Measurements from ENCODE around the gene SLIT2.

SLIT2 gene

GRCh38 chr4:20287246-20287645 is 35.5 kb downstream of the SLIT2 start:
- Histone ChIP-seq H3K4me3 (ENCODE audit: low read length) (no peak overlapping the region), H3K36me3 (ENCODE audit: control insufficient read depth, insufficient read depth, low read length, severe bottlenecking) (no peaks in the 10 kb centered on the region), H3K27me3 (replicated peaks; ENCODE audit: control insufficient read depth, insufficient read depth, low read length) (no peaks in the 10 kb centered on the region), H3K9ac (ENCODE audit: low read length) (no peak overlapping the region), H3K9me3 (ENCODE audit: control insufficient read depth, low read length) (no peaks in the 10 kb centered on the region), H3K4me1 (ENCODE audit: control insufficient read depth, insufficient read depth, low read length) (peaks cover 9% of the 10 kb centered on the region)
- no peak for DNase-seq (ENCODE audit: low read depth)

- no peak for DNase-seq (ENCODE audit: low read depth)
- H3K9ac ChIP-seq (ENCODE audit: low read length), result no peak overlapping the region
- H3K27me3 ChIP-seq (replicated peaks; ENCODE audit: control insufficient read depth, insufficient read depth, low read length), result no peaks in the 10 kb centered on the region
- no peak overlapping the region for H3K4me3 ChIP-seq (ENCODE audit: low read length)
- peaks cover 9% of the 10 kb centered on the region for H3K4me1 ChIP-seq (ENCODE audit: control insufficient read depth, insufficient read depth, low read length)
- no peaks in the 10 kb centered on the region for H3K9me3 ChIP-seq (ENCODE audit: control insufficient read depth, low read length)
- no peaks in the 10 kb centered on the region for H3K36me3 ChIP-seq (ENCODE audit: control insufficient read depth, insufficient read depth, low read length, severe bottlenecking)
Observed at GRCh38 chr4:20288047-20288650, 36.4 kb downstream of the SLIT2 start.

- Histone ChIP-seq H3K36me3 (ENCODE audit: control insufficient read depth, insufficient read depth, low read length, severe bottlenecking) (no peaks in the 10 kb centered on the region), H3K9ac (ENCODE audit: low read length) (no peak overlapping the region), H3K9me3 (ENCODE audit: control insufficient read depth, low read length) (no peaks in the 10 kb centered on the region), H3K4me1 (ENCODE audit: control insufficient read depth, insufficient read depth, low read length) (peaks cover 9% of the 10 kb centered on the region), H3K27me3 (replicated peaks; ENCODE audit: control insufficient read depth, insufficient read depth, low read length) (no peaks in the 10 kb centered on the region), H3K4me3 (ENCODE audit: low read length) (peak overlapping the region; percentile 21)
- no peak for DNase-seq (ENCODE audit: low read depth)
Observed at GRCh38 chr4:20288846-20289512, 37.3 kb downstream of the SLIT2 start.

GRCh38 chr4:20289782-20290181 is 38.1 kb downstream of the SLIT2 start:
- H3K9ac ChIP-seq (ENCODE audit: low read length), result no peak overlapping the region
- no peak for DNase-seq (ENCODE audit: low read depth)
- no peaks in the 10 kb centered on the region for H3K36me3 ChIP-seq (ENCODE audit: control insufficient read depth, insufficient read depth, low read length, severe bottlenecking)
- H3K4me1 ChIP-seq (ENCODE audit: control insufficient read depth, insufficient read depth, low read length), result peaks cover 9% of the 10 kb centered on the region
- H3K27me3 ChIP-seq (replicated peaks; ENCODE audit: control insufficient read depth, insufficient read depth, low read length), result no peaks in the 10 kb centered on the region
- H3K4me3 ChIP-seq (ENCODE audit: low read length), result no peak overlapping the region
- no peaks in the 10 kb centered on the region for H3K9me3 ChIP-seq (ENCODE audit: control insufficient read depth, low read length)

- Histone ChIP-seq H3K27me3 (replicated peaks; ENCODE audit: control insufficient read depth, insufficient read depth, low read length) (no peaks in the 10 kb centered on the region), H3K36me3 (ENCODE audit: control insufficient read depth, insufficient read depth, low read length, severe bottlenecking) (no peaks in the 10 kb centered on the region), H3K4me3 (ENCODE audit: low read length) (no peak overlapping the region), H3K9ac (ENCODE audit: low read length) (no peak overlapping the region), H3K9me3 (ENCODE audit: control insufficient read depth, low read length) (no peaks in the 10 kb centered on the region), H3K4me1 (ENCODE audit: control insufficient read depth, insufficient read depth, low read length) (peaks cover 24% of the 10 kb centered on the region)
- DNase-seq (ENCODE audit: low read depth), result no peak
Observed at GRCh38 chr4:20292739-20293138, 41.0 kb downstream of the SLIT2 start.

- Histone ChIP-seq H3K4me1 (ENCODE audit: control insufficient read depth, insufficient read depth, low read length) (peaks cover 24% of the 10 kb centered on the region), H3K27me3 (replicated peaks; ENCODE audit: control insufficient read depth, insufficient read depth, low read length) (no peaks in the 10 kb centered on the region), H3K36me3 (ENCODE audit: control insufficient read depth, insufficient read depth, low read length, severe bottlenecking) (no peaks in the 10 kb centered on the region), H3K9me3 (ENCODE audit: control insufficient read depth, low read length) (no peaks in the 10 kb centered on the region), H3K9ac (ENCODE audit: low read length) (peak overlapping the region; percentile 18), H3K4me3 (ENCODE audit: low read length) (peak overlapping the region; percentile 49)
- DNase-seq (ENCODE audit: low read depth), result peak; percentile 69
Observed at GRCh38 chr4:20297261-20297660, 45.6 kb downstream of the SLIT2 start.

- no peaks in the 10 kb centered on the region for H3K36me3 ChIP-seq (ENCODE audit: control insufficient read depth, insufficient read depth, low read length, severe bottlenecking)
- H3K4me3 ChIP-seq (ENCODE audit: low read length), result peak overlapping the region; percentile 49
- H3K27me3 ChIP-seq (replicated peaks; ENCODE audit: control insufficient read depth, insufficient read depth, low read length), result no peaks in the 10 kb centered on the region
- DNase-seq (ENCODE audit: low read depth), result no peak
- H3K9me3 ChIP-seq (ENCODE audit: control insufficient read depth, low read length), result no peaks in the 10 kb centered on the region
- peak overlapping the region; percentile 18 for H3K9ac ChIP-seq (ENCODE audit: low read length)
- peaks cover 24% of the 10 kb centered on the region for H3K4me1 ChIP-seq (ENCODE audit: control insufficient read depth, insufficient read depth, low read length)
Observed at GRCh38 chr4:20297783-20298182, 46.1 kb downstream of the SLIT2 start.

GRCh38 chr4:20298455-20298854 is 46.8 kb downstream of the SLIT2 start:
- H3K9ac ChIP-seq (ENCODE audit: low read length), result no peak overlapping the region
- no peak for DNase-seq (ENCODE audit: low read depth)
- no peak overlapping the region for H3K4me3 ChIP-seq (ENCODE audit: low read length)
- H3K4me1 ChIP-seq (ENCODE audit: control insufficient read depth, insufficient read depth, low read length), result peaks cover 24% of the 10 kb centered on the region
- no peaks in the 10 kb centered on the region for H3K27me3 ChIP-seq (replicated peaks; ENCODE audit: control insufficient read depth, insufficient read depth, low read length)
- H3K9me3 ChIP-seq (ENCODE audit: control insufficient read depth, low read length), result no peaks in the 10 kb centered on the region
- no peaks in the 10 kb centered on the region for H3K36me3 ChIP-seq (ENCODE audit: control insufficient read depth, insufficient read depth, low read length, severe bottlenecking)

GRCh38 chr4:20298986-20299385 is 47.3 kb downstream of the SLIT2 start:
- Histone ChIP-seq H3K36me3 (ENCODE audit: control insufficient read depth, insufficient read depth, low read length, severe bottlenecking) (no peaks in the 10 kb centered on the region), H3K9ac (ENCODE audit: low read length) (no peak overlapping the region), H3K27me3 (replicated peaks; ENCODE audit: control insufficient read depth, insufficient read depth, low read length) (no peaks in the 10 kb centered on the region), H3K9me3 (ENCODE audit: control insufficient read depth, low read length) (no peaks in the 10 kb centered on the region), H3K4me1 (ENCODE audit: control insufficient read depth, insufficient read depth, low read length) (peaks cover 24% of the 10 kb centered on the region), H3K4me3 (ENCODE audit: low read length) (no peak overlapping the region)
- peak; percentile 54 for DNase-seq (ENCODE audit: low read depth)

GRCh38 chr4:20299515-20299914 is 47.8 kb downstream of the SLIT2 start:
- Histone ChIP-seq H3K27me3 (replicated peaks; ENCODE audit: control insufficient read depth, insufficient read depth, low read length) (no peaks in the 10 kb centered on the region), H3K9ac (ENCODE audit: low read length) (peak overlapping the region; percentile 11), H3K4me3 (ENCODE audit: low read length) (no peak overlapping the region), H3K9me3 (ENCODE audit: control insufficient read depth, low read length) (no peaks in the 10 kb centered on the region), H3K36me3 (ENCODE audit: control insufficient read depth, insufficient read depth, low read length, severe bottlenecking) (no peaks in the 10 kb centered on the region), H3K4me1 (ENCODE audit: control insufficient read depth, insufficient read depth, low read length) (peaks cover 24% of the 10 kb centered on the region)
- DNase-seq (ENCODE audit: low read depth), result peak; percentile 84

GRCh38 chr4:20301161-20301560 is 49.5 kb downstream of the SLIT2 start:
- no peak overlapping the region for H3K4me3 ChIP-seq (ENCODE audit: low read length)
- no peak overlapping the region for H3K9ac ChIP-seq (ENCODE audit: low read length)
- H3K9me3 ChIP-seq (ENCODE audit: control insufficient read depth, low read length), result no peaks in the 10 kb centered on the region
- no peak for DNase-seq (ENCODE audit: low read depth)
- peaks cover 24% of the 10 kb centered on the region for H3K4me1 ChIP-seq (ENCODE audit: control insufficient read depth, insufficient read depth, low read length)
- H3K36me3 ChIP-seq (ENCODE audit: control insufficient read depth, insufficient read depth, low read length, severe bottlenecking), result no peaks in the 10 kb centered on the region
- no peaks in the 10 kb centered on the region for H3K27me3 ChIP-seq (replicated peaks; ENCODE audit: control insufficient read depth, insufficient read depth, low read length)
